Progenitor cell of endocrine pancreas (in vitro differentiated cells): ENCODE results near the gene SLC12A6. TPM values are rescaled to one million over a fixed set of nuclear protein-coding genes. Genes with fewer than 3 reads are reported as not detected.

Source experiments
- DNase-seq: peaks from one replicate; pipeline ENCODE4 v3.0.0; 2021; ENCODE audit warnings: low spot score; ENCODE audit not compliant: unreplicated experiment
- H3K27ac Mint-ChIP-seq: 2 replicates; pipeline ENCODE4 v1.8.0; 2021; ENCODE audit warnings: mild to moderate bottlenecking, moderate library complexity, mixed read lengths
- H3K27me3 Mint-ChIP-seq: 2 replicates; pipeline ENCODE4 v1.8.0; 2021; ENCODE audit warnings: mixed read lengths
- H3K36me3 Mint-ChIP-seq: 2 replicates; pipeline ENCODE4 v1.8.0; 2022; ENCODE audit warnings: mixed read lengths; ENCODE audit not compliant: insufficient read depth
- H3K4me1 Mint-ChIP-seq: 2 replicates; pipeline ENCODE4 v1.8.0; 2021; ENCODE audit warnings: low read depth, mixed read lengths
- H3K4me3 Mint-ChIP-seq: 2 replicates; pipeline ENCODE4 v1.8.0; 2021; ENCODE audit warnings: low read depth, mild to moderate bottlenecking, moderate library complexity, mixed read lengths
- H3K9me3 Mint-ChIP-seq: 2 replicates; pipeline ENCODE4 v1.8.0; 2021; ENCODE audit warnings: low read depth, mixed read lengths
- total RNA-seq: library from RNA; stranded (reverse); gene quantifications from 2 replicates; pipeline ENCODE4 v1.2.1, GENCODE V29; 2021
- TF ChIP-seq, protein P1 (sequence below): fragments of 200-600 bp; sonication (generic); IDR thresholded peaks from one replicate; pipeline ENCODE4 v1.5.0; 2021; ENCODE audit warnings: antibody characterized with exemption, mild to moderate bottlenecking; ENCODE audit not compliant: unreplicated experiment

The SLC12A6 gene
- total RNA-seq, 1 donor from 2014 or later, result 30.9 TPM

DNA sequence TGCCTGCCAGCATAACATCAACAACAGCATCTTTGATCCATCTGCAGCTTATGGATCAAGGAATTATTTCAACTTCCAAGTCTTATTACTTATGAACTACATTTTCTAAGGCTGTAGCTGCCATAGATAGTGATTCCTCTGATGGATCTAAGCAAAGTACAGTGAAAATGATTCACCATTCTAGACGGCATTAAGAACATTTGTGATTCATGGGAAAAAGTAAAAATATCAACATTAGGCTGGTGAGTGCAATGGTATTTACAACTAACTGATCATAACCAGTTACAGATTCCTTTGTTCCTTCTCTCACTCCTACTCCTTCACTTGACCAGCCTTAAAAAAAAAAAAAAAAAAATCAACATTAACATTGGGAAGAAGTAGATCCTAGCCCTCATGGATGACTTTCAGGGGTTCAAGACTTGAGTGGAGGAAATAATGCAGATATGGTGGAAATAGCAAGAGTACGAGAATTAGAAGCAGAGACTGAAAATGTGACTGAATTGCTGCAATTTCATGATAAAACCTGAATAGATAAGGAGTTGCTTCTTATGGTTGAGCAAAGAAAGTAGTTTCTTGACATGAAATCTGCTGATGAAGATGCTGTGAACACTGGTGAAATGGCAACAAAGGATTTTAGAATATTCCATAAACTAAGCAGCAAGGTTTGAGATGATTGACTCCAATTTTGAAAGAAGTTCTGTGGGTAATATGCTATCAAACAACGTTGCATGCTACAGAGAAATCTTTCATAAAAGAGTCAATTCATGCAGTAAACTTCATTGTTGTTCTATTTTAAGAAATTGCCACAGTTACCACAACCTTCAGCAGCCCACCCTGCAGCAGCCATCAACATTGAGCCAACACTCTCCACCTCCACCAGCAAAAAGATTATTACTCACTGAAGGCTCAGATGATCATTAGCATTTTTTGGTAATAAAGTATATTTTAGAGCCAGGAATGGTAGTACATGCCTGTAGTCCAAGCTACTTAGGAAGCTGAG is 22.8 kb downstream of the SLC12A6 start:
- H3K4me3 Mint-ChIP-seq, result no peak overlapping the region
- no peak for DNase-seq
- peaks cover 2% of the 10 kb centered on the region for H3K36me3 Mint-ChIP-seq
- no peak overlapping the region for H3K27ac Mint-ChIP-seq
- peaks cover 12% of the 10 kb centered on the region for H3K4me1 Mint-ChIP-seq
- H3K27me3 Mint-ChIP-seq, result no peaks in the 10 kb centered on the region
- no peaks in the 10 kb centered on the region for H3K9me3 Mint-ChIP-seq
- TF ChIP-seq, protein P1, sequence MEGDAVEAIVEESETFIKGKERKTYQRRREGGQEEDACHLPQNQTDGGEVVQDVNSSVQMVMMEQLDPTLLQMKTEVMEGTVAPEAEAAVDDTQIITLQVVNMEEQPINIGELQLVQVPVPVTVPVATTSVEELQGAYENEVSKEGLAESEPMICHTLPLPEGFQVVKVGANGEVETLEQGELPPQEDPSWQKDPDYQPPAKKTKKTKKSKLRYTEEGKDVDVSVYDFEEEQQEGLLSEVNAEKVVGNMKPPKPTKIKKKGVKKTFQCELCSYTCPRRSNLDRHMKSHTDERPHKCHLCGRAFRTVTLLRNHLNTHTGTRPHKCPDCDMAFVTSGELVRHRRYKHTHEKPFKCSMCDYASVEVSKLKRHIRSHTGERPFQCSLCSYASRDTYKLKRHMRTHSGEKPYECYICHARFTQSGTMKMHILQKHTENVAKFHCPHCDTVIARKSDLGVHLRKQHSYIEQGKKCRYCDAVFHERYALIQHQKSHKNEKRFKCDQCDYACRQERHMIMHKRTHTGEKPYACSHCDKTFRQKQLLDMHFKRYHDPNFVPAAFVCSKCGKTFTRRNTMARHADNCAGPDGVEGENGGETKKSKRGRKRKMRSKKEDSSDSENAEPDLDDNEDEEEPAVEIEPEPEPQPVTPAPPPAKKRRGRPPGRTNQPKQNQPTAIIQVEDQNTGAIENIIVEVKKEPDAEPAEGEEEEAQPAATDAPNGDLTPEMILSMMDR, result no peak

DNA sequence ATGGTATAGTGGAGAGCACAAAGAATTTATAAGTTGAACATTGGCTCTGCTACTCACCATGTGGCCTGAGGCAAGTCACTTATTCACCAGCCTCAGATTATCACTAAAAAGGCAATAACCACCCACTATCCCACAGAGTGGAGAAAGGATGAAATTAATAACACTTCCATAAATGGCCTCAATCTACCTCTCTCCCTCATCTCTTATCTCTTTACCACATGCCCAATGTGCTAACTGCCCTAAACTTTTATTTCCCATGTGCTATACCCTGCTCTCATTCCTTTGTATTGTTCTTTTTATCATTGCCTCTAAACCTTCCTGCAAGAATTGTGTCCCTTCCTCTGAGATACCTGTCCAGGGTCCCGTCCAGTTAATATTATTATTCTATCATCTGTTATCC is 26.0 kb downstream of the SLC12A6 start:
- Mint-ChIP-seq H3K4me1 (peaks cover under 1% of the 10 kb centered on the region), H3K27me3 (no peaks in the 10 kb centered on the region), H3K27ac (no peak overlapping the region), H3K9me3 (no peaks in the 10 kb centered on the region), H3K4me3 (no peak overlapping the region), H3K36me3 (peaks cover 5% of the 10 kb centered on the region)
- TF ChIP-seq, protein P1, result no peak
- no peak for DNase-seq

DNA sequence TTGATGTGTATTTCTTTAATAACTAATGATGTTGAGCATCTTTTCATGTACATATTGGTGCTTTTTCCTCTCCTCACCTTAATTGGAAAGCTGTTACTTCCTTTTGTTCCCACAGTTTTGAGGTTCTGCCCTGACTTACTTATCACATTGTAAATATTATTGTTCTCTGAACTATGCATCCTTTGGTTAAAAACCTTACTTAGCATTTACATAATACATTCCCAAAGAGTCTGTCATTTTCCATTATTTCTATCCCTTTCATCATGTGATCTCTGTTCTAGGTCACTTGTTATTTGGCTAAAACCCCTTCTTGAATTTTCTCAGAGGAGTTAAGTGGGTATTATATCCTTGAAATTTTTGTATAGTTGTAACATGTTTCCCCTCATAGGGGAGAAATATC is 33.0 kb downstream of the SLC12A6 start:
- H3K27me3 Mint-ChIP-seq, result no peaks in the 10 kb centered on the region
- H3K27ac Mint-ChIP-seq, result no peak overlapping the region
- H3K4me1 Mint-ChIP-seq, result no peaks in the 10 kb centered on the region
- DNase-seq, result no peak
- TF ChIP-seq, protein P1, result no peak
- peaks cover 7% of the 10 kb centered on the region for H3K36me3 Mint-ChIP-seq
- no peak overlapping the region for H3K4me3 Mint-ChIP-seq
- peaks cover 3% of the 10 kb centered on the region for H3K9me3 Mint-ChIP-seq

DNA sequence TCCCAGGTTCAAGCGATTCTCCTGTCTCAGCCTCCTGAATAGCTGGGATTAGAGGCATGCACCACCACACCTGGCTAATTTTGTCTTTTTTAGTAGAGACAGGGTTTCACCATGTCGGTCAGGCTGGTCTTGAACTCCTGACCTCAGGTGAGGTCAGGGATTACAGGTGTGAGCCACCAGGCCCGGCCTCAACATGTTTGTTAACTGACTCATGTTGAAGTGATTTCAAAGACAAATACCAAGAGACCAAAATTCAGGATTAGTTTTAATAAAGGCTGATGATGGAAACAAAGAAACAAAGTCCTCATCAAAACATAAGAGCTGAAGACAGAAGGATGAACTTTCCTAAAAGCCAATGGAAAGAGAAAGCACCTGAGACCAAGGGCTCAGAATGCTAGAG is 36.5 kb downstream of the SLC12A6 start:
- TF ChIP-seq, protein P1, result no peak
- H3K27me3 Mint-ChIP-seq, result no peaks in the 10 kb centered on the region
- no peak for DNase-seq
- H3K4me1 Mint-ChIP-seq, result no peaks in the 10 kb centered on the region
- peaks cover 3% of the 10 kb centered on the region for H3K36me3 Mint-ChIP-seq
- peaks cover 3% of the 10 kb centered on the region for H3K9me3 Mint-ChIP-seq
- no peak overlapping the region for H3K4me3 Mint-ChIP-seq
- H3K27ac Mint-ChIP-seq, result no peak overlapping the region

DNA sequence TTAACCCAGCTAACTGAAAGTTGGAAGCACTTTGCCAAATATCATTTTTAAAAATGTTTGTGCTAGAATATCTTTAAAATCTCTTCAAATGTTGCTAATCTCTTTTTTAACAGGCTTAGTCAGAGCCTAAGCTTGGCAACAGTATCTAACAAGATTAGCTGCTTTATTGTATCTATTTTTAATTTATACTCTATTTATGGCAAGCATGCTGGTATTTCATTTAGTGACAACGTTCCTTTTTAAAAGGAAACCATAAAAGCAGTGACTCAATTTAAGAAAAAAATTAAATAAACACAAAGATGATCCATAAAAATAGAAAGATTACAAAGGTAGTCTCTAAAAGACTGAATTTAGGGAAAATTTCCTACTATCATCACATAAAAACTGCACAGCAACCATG is 40.5 kb downstream of the SLC12A6 start:
- Mint-ChIP-seq H3K36me3 (peaks cover 5% of the 10 kb centered on the region), H3K4me1 (no peaks in the 10 kb centered on the region), H3K9me3 (no peaks in the 10 kb centered on the region), H3K27me3 (no peaks in the 10 kb centered on the region), H3K4me3 (no peak overlapping the region), H3K27ac (no peak overlapping the region)
- no peak for DNase-seq
- TF ChIP-seq, protein P1, result no peak
